ENCODE results near the gene C14orf119.

The C14orf119 gene, protein sequence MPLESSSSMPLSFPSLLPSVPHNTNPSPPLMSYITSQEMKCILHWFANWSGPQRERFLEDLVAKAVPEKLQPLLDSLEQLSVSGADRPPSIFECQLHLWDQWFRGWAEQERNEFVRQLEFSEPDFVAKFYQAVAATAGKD

GRCh38 chr14:23095196-23096108, at the start of gene C14orf119:
TSS of gene C14orf119 (plus strand) at chr14:23095505. CDS start at chr14:23097659, 2,154 bp downstream.
- peak; percentile 98 to 99 for DNase-seq (ENCODE audit: low read depth in 2 of 2)

DNA sequence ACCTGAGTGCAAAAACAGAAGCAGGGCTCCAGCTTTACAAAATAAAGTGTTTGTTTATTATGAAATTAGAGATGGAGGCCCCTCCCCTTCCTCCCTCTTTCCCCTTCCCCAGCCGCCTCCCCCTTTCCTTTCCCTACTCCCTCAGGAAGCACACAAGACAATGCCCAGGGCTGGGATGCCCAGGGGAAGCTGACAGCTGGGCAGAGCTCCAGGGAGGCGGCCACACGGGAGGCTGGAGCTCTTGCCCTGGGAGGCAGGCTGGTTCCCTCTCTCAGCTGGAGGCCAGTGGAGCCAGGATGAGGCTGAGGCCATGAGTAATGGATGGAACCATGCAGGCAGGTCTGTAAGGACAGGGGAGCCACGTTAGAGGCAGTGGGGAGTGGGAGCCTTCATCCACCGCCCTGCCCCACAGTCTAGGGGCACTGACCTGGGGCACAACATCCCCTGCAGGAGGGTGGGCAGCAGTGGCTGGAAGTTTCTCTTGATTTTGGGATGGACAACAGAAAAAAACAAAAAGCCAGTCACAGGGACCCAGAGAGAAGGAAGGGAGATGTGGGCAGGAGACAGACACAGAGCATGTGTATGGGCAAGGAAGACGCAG, 48.2 kb upstream of the C14orf119 start:
- no peak for DNase-seq (ENCODE audit: low read depth in 2 of 2)

DNA sequence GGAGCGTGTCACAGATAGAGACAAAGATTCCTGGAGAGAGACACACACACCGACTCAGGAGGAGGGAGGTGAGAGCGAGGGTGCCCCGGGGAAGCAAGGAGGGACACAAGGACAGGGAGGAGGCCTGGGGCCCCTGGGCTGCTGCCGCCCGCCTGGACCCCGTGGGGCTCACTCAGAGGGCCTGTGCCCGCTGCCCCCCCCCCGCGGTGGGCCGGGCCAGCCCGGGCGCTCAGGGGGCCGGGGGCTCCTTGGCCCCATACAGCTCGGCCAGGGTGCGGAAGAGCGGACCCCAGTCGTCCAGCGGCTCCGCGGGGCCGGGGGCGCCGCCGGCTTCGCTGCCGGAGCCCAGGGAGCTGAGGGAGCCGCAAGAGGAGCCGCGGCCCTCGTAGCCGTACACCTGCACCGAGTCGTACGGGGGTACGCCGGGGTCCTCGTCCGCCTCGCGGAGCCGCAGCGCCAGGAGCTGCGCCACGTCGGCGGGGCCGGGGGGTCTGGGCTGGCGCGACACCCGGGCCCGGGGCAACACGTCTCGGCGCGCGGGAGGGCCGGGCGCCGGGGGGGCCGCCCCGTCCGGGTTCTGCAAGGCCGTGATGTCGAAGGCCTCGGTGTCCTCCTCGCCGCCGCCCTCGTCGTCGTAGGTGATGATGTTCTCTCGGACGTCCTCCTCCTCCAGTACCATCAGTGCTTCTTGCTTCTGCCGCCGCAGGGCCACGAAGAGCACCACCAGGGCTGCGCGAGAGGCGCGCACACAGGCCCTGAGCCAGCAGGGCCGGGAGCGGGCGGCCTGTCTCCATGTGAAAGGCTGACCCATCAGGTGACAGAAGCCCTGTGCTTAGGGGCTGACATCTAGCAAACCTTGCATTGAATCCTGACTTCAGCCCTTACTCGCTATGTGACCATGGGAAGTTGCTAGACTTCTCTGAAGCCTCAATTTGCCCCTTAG, 47.3 kb upstream of the C14orf119 start:
- DNase-seq (ENCODE audit: low read depth in 2 of 2) = no peak

- no peak for DNase-seq (ENCODE audit: low read depth in 2 of 2)
Observed at GRCh38 chr14:23049011-23049410, 46.3 kb upstream of the C14orf119 start.

- DNase-seq (ENCODE audit: low read depth in 2 of 2) = no peak
Observed at GRCh38 chr14:23051141-23052057, 43.9 kb upstream of the C14orf119 start.

DNA sequence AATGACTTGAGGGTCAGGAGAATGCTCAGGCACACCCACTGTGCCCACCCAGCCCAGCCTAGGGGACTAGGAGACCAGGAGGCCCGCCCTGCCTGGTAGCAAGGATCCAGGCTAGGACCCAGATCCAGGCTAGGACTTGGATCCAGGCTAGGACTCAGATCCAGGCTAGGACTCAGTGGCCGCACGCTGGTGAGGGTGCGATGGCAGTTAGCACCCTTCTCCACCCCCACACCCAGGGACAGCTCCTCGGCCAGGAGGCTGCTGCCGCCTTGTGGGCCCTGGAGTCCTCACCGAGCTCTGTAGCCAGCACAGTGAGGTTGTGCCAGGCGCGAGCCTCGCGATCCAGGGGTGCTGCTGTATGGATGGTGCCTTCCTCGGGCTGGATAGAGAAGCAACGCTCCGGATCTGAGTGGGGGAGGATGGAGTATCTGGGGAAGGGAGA, 43.1 kb upstream of the C14orf119 start:
- DNase-seq (ENCODE audit: low read depth in 2 of 2) = no peak

DNA sequence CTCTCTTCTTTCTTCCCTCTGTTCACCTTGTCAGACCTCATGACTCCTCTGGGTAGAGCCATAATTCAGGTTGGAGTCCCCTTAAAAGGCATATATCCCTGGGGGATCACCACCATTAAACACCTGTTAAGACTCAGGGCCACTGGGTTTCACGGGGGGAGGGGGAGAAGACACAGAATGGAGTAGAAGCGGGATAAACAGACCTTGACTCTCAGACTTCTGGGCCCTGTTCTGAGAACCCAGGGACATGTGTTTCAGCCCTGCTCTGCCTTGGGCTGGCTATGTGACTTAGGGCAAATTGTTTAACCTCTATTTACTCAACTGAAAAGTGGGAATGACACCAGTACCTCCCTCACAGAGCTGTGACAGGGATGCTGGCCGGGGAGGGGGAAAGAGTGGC, 42.6 kb upstream of the C14orf119 start:
- no peak for DNase-seq (ENCODE audit: low read depth in 2 of 2)

DNA sequence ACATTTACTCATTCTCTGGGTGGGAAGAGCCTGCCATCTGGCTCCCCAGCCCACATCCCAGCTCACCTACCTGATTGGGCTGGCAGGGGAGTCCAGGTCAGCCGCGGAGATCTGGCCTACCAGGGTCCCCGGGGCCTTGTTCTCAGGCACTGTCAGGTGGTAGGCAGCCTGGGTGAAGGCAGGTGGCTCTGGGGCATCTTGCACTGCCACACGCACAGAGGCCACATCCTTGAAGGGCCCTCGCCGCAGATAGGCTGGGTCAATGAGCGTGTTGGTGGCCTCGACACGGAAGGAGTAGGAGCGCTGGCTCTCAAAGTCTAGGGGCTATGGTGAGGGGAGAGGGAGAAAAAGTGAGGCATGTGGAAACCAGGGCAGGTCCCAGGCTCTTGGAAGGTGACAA, 41.9 kb upstream of the C14orf119 start:
- no peak for DNase-seq (ENCODE audit: low read depth in 2 of 2)

DNA sequence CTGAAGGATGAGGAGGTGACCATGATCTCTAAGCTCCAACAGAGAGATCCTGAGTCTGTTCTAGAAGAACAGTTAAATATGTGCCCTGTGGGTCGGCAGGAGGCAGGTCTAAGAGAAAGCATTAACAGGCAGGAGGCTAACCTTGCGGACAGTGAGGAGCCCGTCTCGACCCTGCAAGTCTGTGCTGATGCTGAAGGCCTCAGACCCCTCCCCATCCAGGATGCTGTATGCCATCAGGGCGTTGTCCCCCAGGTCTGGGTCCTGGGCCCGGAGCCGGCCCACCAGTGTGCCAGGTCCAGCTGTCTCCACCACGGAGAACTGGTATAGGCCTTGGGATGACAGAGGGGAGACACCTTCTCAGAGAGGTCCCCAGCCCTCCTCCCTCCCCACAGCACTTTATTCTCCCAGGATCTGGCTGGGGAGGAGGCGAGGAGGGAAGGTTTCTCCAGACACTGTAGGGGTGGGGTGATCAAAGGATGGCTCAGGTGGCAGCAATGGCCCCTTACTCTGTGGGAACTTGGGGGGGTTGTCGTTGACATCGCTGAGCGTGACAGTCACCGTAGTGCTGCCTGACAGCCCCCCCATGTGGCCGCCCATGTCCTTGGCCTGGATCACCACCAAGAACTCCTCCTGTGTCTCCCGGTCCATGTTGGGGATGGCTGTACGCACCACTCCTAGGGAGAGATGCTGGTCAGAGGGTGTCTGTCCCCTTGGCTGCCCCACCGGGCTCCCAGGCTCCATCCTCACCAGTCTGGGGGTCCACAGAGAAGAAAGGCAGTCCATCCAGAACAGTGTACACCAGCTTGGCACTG, 41.1 kb upstream of the C14orf119 start:
- peak in 1 of 2 donors; percentile 23 for DNase-seq (ENCODE audit: low read depth in 2 of 2)

- no peak for DNase-seq (ENCODE audit: low read depth in 2 of 2)
Observed at GRCh38 chr14:23055147-23055550, 40.2 kb upstream of the C14orf119 start.

- no peak for DNase-seq (ENCODE audit: low read depth in 2 of 2)
Observed at GRCh38 chr14:23055621-23056144, 39.6 kb upstream of the C14orf119 start.

GRCh38 chr14:23056145-23056955, 39.0 kb upstream of the C14orf119 start:
- peak; percentile 18 to 53 for DNase-seq (ENCODE audit: low read depth in 2 of 2)

DNA sequence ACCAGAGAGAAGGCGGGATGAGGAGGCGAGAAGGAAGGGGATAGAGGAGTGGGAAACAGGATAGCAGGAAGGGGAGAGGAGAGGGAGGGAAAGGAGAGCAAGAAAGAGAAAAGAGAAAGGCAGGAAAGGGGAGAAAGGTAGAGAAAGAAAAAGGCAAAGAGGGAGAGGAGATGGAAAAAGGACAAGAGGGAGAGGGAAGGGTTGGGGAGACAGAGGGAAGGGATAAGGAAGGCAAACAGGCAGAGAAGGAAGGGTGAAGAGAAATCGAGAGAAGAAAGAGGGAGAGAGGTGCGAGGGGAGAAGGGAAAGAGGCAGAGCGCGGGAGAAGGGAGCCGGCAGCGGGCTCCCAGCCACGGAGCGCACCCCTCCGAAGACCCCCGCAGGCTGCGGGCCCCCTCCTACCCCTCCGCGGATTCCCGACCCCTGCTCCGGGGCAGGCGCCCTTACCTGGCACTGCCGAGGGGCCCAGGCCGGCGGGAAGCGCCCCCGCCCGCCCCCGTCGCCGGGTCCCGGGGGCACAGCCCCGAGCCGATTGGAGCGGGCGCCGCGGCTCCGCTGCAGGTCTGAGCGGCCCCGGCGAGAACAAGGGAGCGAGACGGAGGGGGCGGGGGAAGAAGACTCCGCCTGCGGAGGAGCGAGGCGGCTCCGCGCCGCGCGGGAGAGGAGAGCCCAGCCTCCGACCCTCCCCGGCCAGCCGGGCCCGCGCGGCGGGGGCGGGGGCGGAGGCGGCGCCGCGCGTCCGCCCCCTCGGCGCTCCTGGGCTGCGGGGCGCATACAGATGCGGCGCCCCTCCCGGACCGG, 38.1 kb upstream of the C14orf119 start, which contains the start of gene CDH24:
Gene CDH24 (minus strand): TSS at position 565 of the 801 bp plus-strand sequence. CDS start 1,787 bp downstream, outside the sequence.
- DNase-seq (ENCODE audit: low read depth in 2 of 2) = peak in 1 of 2 donors; percentile 40

DNA sequence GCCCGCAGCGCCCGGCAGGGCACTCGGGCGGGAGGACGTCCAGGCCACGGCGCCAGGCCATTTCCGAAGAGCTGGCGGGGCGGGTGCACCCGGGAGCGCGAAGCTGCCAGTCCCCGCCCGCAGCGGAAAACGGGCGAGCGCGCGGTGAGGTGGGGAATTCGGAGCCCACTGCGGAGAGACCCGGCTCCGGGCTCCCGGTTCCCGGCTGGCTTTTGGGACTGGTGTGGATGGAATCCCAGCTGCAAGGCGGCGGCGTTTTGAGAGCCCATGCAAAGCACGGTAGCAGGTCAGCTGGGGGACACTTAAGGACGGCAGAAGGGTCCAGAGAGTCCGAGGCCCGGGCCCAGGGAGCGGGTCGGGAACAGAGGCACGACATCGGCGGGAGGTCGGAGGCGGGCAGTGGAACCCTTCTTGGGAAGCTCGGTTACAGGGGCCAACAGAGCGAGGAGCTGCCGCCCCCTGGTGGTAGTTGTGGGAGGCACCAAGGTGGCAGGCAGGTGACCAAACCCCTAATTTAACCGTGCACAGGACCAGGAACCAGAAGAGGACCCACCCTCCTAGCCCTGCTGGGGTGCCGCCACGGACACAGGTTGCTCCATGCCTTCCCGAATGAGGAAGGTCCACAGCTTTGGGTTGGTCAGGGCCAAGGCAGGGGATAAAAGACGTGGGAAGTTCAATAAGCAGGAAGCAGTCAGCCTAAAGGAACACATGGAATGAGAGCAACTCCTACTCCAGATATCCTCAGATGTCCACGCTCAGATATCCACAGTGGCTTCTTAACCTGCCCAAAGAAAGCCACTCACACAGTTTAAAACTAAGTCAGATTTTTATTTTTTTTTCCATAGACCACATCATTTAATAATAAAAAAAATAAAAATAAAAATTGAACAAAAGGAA, 37.3 kb upstream of the C14orf119 start:
- peak; percentile 77 to 84 for DNase-seq (ENCODE audit: low read depth in 2 of 2)

DNA sequence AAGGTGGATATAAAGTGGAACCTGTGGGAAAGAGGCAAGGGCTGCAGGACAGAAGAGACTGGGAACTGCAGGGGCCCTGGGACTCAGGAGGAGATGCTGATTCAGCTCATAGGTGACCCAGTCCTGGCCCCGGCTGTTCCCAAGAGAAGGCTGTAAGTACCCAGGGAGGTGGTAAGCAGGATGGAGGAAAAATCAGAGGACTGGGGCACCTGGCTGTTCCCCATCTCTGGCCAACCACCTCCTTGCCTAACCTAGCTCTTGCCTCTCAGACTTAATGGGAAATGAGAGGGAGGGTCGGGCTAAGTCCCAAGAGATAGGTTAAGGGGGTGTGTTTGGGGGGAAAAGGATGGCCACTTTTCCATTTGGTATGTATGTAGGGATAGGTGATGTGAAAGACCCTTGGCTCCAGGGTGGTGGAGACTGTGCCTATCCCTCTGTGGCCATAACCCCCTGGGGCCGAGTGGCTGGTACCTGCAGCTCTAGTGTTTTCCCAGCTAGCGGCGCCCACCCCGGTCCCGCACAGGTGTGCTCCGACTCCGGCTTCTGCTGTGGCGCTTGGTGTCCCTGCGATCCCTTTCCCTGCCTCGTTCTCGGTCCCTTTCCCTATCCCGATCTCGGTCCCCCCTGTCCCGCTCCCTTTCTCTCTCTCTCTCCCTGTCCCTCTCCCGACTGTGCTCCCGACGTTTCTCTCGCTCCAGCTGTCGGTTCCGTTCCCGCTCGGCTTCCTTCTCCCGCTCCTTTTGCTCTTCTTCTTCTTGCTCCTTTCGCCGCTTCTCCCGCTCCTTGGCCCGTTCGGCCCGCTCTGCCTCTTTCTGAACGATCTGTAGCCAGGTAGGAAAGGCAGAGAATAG, 36.4 kb upstream of the C14orf119 start:
- DNase-seq (ENCODE audit: low read depth in 2 of 2) = no peak

Measured in stimulated activated CD4-positive, alpha-beta T cell treated with anti-CD3 and anti-CD28 coated beads, Interleukin-1b, Interleukin-23, amount 100 ng/mL, for 1 hour (primary cell).